ENCODE results near the gene LBH.

Gene LBH

GRCh38 chr2:30213907-30214463, 17.3 kb upstream of the LBH start:
- in situ Hi-C loops (cut with MboI; ENCODE audit: low sequenced_read_pairs) = loop anchor here (25.0 kb wide), 1 partner anchor 498 kb away; no protein-coding TSS in a partner anchor

DNA sequence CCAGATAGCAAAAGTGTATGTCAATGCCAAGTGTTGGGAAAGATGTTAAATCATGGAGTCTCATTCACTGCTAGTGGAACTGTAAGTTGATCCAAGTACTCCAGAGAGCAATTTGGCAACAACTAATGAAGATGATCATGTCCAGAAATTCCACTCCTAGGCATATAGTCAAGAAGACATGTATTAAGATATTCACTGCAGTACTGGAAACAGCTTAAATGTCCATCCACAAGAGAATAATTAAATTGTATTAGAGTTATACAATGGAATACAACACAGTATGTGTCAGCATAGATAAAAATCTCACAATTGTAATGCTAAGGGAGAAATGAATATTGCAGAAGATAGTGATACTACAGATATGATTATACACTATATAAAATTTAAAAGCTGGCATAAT, 15.2 kb upstream of the LBH start:
- in situ Hi-C loops (cut with MboI; ENCODE audit: low sequenced_read_pairs) = loop anchor here (25.0 kb wide), 1 partner anchor 496 kb away; no protein-coding TSS in a partner anchor

- in situ Hi-C loops (cut with MboI; ENCODE audit: low sequenced_read_pairs) = loop anchor here (25.0 kb wide), 1 partner anchor 495 kb away; no protein-coding TSS in a partner anchor
Measured at GRCh38 chr2:30217644-30218337, 13.5 kb upstream of the LBH start.

DNA sequence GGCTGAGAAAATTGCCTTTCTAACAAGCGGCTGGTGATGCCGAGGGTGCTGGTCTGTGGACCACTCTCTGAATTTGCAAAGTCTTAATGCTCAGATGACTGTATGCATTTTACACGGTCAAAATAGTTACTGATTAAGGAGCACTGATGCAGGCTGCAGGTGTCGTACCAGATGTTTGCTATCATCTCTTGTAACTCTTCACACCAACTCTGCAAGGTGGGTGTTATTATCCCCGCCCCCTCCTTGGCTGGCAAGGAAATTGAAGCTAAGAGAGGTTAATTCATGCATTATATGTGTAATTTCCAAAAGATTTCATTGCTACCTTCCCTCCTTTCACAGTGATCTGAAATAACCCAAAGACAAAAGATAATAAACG, 13.0 kb upstream of the LBH start:
- in situ Hi-C loops (cut with MboI; ENCODE audit: low sequenced_read_pairs) = loop anchor here (25.0 kb wide), 1 partner anchor 494 kb away; no protein-coding TSS in a partner anchor

- in situ Hi-C loops (cut with MboI; ENCODE audit: low sequenced_read_pairs) = loop anchor here (25.0 kb wide), 1 partner anchor 493 kb away; no protein-coding TSS in a partner anchor
Measured at GRCh38 chr2:30218814-30219213, 12.5 kb upstream of the LBH start.

DNA sequence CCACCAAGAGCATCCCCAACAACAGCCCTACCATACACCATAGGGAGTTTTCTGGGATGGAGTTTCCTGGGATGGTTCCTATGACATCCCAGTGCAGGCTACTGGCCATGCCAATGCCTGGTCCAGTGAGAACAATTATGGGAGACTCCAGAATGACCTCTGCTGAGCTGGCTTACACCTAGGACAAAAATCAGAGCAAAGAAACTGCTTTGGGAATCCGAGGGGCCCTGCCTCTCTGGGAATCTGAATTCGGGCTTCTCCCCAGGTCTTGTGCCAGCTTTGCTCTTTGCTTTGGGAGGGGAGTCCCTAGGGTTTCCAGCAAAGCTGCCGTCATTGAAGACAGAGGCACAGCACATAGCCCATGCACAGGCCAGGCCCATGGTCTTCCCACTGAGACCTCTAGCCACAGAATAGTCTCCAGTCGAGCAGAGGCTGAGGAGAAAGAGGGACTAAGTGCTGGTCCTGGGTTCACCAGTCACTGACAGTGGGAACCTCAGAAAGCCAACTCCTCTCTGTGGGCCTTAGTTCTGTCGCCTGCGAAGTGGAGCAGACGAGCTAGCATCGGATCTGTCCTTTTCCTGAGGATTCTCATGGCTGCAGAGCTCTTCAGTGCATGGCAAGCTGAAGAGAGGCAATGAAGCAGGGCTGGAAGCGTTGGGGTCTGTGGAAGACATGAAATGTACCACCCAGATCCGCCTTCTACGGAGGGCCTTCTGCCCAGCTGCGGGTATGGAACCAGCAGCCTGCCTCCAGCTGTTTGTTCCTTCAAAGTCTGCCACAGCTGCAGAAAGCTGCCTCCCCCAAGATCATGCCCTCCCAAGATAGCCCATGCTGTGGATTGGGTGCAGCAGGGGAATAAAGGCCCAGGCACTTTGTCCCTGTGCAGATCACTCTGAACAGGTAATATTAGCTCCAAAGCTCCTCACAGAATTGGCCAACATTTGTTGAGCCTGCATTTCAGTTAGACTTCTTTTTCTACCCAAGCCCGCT, 11.2 kb upstream of the LBH start:
- in situ Hi-C loops (cut with MboI; ENCODE audit: low sequenced_read_pairs) = loop anchor here (25.0 kb wide), 1 partner anchor 492 kb away; no protein-coding TSS in a partner anchor

DNA sequence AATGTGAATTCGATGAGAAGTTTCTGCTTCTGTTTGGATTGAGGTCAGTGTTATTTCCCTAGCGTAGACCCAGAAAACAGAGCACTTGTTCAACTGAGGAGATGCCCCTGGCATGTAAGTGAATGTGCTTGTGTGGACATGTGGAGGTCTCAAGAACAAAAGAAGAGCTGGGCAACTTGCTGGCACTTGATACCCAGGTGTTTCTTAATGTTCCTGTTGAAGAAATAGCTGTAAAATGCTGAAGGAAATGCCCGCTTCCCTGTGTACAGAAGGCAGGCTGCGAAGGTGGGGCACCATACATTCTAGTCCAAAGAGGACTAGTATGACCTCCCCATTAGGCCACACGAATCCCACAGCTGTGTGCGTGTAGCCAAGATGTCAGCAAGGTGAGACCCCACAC, 9.8 kb upstream of the LBH start:
- in situ Hi-C loops (cut with MboI; ENCODE audit: low sequenced_read_pairs) = loop anchor here (25.0 kb wide), 1 partner anchor 491 kb away; no protein-coding TSS in a partner anchor

- in situ Hi-C loops (cut with MboI; ENCODE audit: low sequenced_read_pairs) = loop anchor here (25.0 kb wide), 1 partner anchor 490 kb away; no protein-coding TSS in a partner anchor
Measured at GRCh38 chr2:30222031-30222430, 9.3 kb upstream of the LBH start.

DNA sequence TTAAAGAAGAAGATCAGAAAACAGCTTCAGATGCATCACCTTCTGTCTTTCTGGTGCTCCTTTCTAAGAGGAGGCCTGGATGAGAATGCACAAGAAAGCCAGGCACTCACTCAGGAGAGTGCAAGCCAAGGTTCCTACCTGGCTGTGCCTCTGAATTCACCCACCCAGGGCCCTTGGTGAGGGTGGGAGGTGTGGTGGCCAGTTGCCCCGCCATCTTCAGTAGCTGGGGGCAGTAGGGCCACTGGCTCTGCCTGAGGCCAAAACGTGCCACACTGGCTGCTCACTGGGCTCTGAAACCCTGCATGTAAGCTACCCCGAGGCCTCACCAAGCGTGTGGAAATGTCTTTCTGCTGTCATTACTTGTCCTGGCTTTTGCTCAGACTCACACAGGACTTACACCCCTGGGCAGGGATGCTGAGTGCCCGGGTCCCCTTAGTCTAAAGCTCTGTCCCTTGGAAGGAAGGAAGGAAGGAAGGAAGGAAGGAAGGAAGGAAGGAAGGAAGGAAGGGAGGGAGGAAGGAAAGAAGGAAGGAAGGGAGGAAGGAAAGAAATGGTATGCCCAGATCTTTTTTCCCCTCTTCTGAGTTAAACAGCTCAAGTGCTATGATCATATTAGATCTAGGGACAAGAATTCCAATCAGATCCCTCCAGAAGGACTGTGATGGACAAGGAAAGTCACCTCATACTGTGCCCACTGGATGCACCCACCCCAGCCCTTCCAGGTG, 8.5 kb upstream of the LBH start:
- in situ Hi-C loops (cut with MboI; ENCODE audit: low sequenced_read_pairs) = loop anchor here (25.0 kb wide), 1 partner anchor 490 kb away; no protein-coding TSS in a partner anchor

GRCh38 chr2:30223413-30223874, 7.9 kb upstream of the LBH start:
- in situ Hi-C loops (cut with MboI; ENCODE audit: low sequenced_read_pairs) = loop anchor here (25.0 kb wide), 1 partner anchor 489 kb away; no protein-coding TSS in a partner anchor

DNA sequence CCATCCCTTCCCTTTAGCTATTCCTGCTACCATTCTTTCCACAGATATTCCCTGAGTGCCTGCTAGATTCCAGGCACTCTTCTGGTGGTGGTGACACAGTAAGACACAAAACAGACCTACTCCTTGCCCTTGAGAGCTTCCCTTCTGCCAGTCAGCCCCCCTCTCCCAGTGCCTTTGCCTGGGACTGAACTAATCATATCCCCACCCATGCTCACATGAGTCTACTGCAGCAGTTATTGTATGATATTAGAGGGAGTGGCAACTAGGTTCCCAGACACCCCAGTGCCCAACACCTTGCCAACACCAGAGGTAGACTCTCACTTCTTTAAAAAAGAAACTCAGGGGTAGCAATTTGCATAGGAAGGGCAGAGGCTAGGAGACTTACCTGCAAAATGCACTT, 7.2 kb upstream of the LBH start:
- in situ Hi-C loops (cut with MboI; ENCODE audit: low sequenced_read_pairs) = loop anchor here (25.0 kb wide), 1 partner anchor 488 kb away; no protein-coding TSS in a partner anchor

DNA sequence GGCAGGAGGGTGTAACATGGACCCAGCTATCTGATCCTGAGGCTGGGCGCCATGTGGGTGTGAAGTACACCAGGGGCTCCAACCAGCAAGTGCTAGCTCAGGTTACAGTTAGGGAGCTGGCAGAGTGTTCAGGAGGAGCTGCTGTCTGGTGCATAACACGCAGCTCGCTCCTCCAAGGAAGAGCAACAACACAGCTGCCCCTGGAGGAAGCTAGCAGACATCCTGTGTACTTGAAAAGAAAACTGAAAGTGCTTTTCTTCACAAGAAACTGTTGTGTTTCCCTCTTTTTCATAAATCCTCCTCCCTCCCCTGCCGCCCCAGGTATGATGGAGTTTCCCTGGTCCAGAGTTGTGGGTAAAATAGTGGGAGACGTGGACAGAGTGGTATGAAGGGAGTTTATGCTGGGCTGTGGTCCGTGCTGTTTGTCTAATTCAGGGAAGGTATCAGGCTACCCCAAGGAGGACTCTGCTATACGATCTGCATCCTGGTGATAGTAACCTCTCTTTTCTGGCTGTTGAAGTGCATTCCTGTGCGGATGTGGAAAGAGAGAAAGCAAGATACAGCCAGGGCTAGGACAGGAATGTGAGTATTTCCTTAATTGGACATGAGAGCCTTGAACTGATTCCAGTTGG, 6.1 kb upstream of the LBH start:
- in situ Hi-C loops (cut with MboI; ENCODE audit: low sequenced_read_pairs) = no loop called here

DNA sequence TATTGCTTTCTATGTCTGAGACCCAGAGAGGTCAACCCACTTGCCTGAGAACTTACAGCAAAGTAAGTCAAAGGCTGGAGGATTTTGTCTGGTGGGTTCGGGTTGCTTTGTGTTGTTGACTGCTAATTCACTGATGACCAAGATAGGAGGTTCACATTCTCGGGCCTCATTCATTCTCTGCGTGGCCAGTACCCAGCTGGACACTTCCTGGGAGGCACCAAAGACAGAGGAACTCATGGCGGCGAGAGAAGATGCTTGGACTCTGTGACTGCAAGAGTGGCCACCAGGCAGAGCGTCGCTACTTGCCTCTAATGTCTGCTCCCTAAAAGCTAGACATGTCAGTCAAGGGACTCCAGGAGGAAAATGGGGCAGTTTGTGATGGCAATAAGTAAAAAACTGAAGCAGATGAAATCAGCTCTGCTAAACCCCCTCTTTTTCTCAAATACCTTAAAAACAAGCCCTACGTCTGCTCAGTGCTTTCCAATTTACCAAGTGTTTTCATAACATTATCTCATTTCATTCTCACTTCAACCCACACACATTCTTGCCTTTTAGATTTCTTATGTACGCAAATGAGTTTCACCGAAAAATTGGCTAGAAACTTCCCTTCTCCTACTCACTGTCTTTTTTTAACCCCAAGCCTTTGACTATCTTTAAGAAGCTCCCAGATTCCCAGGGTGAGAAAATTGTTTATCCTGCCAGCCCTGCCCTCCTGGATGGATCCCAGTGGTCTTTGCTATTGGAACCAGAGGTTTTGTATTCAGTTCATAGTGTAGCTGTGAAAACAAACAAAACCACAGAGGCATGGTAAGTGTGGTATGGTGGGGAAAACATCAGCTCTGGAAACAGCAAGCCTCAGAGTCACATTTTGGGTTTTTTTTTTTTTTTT, 4.9 kb upstream of the LBH start:
- in situ Hi-C loops (cut with MboI; ENCODE audit: low sequenced_read_pairs) = no loop called here

DNA sequence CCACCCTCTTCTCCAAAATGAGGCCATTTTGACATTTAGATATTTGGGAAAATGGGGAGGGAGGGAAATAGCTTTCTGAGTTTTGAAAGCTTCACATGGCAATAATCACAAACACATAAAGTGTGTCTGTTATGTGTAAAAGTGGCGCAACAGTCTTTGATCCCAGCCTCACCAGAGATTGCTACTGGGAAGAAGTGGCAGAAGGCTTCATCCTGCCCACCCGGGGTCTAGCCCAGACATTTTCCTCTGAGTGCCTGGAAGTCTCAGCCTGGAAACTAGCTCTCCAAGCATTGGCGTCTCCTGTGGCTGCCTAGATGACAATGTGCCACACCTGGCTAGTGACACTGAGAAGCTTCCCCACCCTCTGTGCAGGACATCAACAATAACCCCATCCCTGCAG, 1.7 kb upstream of the LBH start:
- in situ Hi-C loops (cut with MboI; ENCODE audit: low sequenced_read_pairs) = no loop called here

DNA sequence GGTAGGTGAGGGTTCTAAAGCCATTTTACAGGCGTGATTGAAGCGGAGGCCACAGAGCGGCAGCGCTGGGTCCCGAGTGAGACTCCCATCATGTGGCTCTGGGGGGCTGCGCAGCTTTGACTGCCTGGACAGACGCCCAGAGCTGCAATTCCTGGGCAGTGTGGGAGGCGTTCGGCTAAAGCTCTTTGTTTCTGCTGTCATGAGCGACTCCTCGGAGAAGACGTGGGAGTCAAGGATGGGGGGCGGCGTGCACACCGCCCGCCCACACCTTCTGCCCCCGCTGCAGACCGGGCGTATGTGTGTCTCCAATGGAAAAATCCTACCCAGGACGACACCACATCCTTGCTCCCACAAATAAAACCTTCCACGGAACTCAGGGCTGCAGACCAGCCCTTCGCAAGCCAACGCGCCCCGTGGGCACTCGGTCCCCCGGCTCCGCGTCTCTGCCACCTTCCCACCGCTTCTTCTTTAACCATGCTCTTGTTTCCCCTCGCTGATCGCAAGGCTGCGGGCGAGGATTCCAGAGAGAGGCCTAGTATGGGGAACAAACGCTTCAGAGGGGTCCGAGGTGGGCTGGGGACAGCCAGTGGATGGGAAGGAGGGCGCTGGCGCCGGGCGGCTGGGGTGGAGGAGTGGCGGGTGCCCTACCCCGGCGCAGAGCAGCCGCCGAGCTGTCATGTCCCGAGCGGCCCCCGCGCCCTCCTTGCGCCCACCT, 680 bp upstream of the LBH start:
- in situ Hi-C loops (cut with MboI; ENCODE audit: low sequenced_read_pairs) = no loop called here

DNA sequence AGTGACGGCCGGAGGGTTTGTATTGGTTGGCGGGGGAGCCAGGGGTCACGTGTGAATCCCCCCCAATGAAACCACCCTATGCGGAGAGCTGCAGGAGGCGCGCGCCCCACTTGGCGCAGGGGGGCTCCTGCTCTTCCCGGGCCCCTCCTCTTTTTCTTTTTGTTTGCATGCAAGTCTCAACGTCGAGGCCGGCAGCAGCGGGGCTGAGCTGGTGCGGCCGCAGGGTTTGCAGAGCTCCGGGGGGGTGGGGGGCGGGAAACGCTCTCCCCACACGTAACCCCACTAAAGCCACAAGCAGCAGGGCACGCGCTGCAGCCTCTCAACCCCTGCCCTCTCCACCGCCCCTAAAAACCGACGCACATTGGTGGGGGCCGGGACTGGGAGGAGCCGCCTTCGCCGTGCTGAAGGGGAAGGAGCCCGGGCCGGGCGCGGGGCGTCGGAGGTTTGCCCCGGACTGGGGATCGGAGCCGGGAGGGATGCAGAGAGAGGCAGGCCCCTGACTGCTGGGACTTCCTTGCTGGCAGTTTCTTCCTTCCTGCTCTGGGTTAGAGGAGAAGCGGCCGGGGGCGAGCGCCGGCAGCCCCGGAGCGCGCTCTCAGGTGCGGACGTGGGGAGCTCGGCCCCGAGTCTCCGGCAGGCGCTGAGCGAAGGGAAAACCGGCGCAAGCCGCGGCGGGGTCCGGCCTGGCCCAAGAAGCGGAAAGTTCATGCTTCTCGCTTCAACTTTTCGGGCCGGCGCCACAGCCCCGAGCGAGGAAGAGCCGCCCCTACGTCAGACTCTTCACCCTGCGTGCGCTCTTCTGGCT, 864 bp downstream of the LBH start:
- in situ Hi-C loops (cut with MboI; ENCODE audit: low sequenced_read_pairs) = no loop called here

DNA sequence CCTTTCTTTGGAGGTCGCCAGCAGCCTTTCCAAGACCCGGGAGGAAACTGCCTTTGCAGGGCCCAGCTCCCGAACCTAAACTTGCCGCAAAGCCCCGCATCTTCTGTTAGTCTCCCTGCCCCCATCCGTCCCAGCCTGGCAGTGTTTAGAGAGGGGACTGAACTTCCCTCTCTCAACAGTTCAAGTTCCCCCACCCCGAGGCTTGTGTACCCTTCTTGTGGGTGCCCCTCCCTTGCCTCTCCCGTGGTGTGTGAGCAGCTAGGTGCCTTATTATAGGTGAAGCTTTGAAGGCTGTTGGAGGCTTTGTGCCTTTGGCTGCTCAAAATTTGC, 1.4 kb downstream of the LBH start:
- in situ Hi-C loops (cut with MboI; ENCODE audit: low sequenced_read_pairs) = no loop called here

Measured in hTERT RPE-1 (cell line).